ENCODE data around the gene FARP1.

GRCh38 chr13:98182589-98182988 lies 39.7 kb downstream of the FARP1 start:
- no peak for TF ChIP-seq POLR2A (IDR thresholded peaks at IDR 0.05; ENCODE audit: control extremely low read depth in 1 of 2, low read depth in 2 of 2, low read length in 2 of 2)
- TF ChIP-seq, protein P1, sequence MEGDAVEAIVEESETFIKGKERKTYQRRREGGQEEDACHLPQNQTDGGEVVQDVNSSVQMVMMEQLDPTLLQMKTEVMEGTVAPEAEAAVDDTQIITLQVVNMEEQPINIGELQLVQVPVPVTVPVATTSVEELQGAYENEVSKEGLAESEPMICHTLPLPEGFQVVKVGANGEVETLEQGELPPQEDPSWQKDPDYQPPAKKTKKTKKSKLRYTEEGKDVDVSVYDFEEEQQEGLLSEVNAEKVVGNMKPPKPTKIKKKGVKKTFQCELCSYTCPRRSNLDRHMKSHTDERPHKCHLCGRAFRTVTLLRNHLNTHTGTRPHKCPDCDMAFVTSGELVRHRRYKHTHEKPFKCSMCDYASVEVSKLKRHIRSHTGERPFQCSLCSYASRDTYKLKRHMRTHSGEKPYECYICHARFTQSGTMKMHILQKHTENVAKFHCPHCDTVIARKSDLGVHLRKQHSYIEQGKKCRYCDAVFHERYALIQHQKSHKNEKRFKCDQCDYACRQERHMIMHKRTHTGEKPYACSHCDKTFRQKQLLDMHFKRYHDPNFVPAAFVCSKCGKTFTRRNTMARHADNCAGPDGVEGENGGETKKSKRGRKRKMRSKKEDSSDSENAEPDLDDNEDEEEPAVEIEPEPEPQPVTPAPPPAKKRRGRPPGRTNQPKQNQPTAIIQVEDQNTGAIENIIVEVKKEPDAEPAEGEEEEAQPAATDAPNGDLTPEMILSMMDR (IDR thresholded peaks at IDR 0.05; ENCODE audit: control extremely low read depth in 1 of 3, insufficient read depth in 1 of 3, low read depth in 1 of 3, low read length in 3 of 3) = no peak
- TF ChIP-seq RAD21 (IDR thresholded peaks at IDR 0.05 in 1 of 2, conservative IDR thresholded peaks at IDR 0.05 in 1 of 2; ENCODE audit: low read depth in 2 of 2, low read length in 2 of 2) = no peak

All from H1 (cell line).